Gastrocnemius medialis (tissue), 4 donors: Measurements from ENCODE around the gene MYO3B.

Experiments used
- CTCF ChIP-seq, 5 experiments: fragments of 450-650 bp in 3 of 5; fragments of 200-600 bp in 2 of 5; sonication (generic) in 2 of 5; IDR thresholded peaks in 4 of 5; conservative IDR thresholded peaks in 1 of 5; 1 replicate in 4 of 5; 2 replicates in 1 of 5; pipeline ENCODE4 v1.5.1; 2016 to 2019; ENCODE audit warnings: antibody characterized with exemption in 5 of 5, mild to moderate bottlenecking in 3 of 5, moderate library complexity in 3 of 5
- POLR2A ChIP-seq, 2 donors: fragments of 450-650 bp; IDR thresholded peaks; one replicate each; pipeline ENCODE4 v1.6.1; 2017; ENCODE audit warnings: antibody characterized with exemption in 2 of 2, mild to moderate bottlenecking in 2 of 2, moderate library complexity in 2 of 2

DNA sequence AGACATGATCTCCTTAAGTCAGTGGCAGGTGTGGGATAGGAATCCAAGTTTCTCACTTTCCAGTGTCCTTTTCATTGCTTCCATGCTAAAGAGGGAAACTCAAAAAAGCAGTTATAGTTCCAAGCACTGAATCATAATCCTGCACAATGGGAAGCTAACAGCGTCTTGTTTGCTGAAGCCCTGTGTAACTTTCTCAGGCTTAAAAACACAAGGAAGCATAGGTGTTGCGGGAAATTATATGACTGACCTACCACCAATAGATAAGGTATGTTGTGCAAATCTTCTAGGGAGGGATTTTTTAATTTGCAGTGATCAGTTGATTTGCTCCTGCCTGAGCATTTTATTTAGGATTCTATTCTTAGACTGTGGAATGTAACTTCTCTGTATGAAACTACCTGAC lies 250.9 kb downstream of the MYO3B start:
- TF ChIP-seq CTCF (IDR thresholded peaks at IDR 0.05 in 4 of 5, conservative IDR thresholded peaks at IDR 0.05 in 1 of 5): no peak
- no peak for TF ChIP-seq POLR2A (IDR thresholded peaks at IDR 0.05)
